ENCODE results near the gene TBC1D16. TPM values are rescaled to one million over a fixed set of nuclear protein-coding genes. Genes with fewer than 3 reads are reported as not detected.

The TBC1D16 gene
- total RNA-seq (2.7 and 3.3 TPM in 2 replicates), polyA plus RNA-seq (0.82 and 1.2 TPM in 2 replicates), polyA minus RNA-seq (2.9 and 3.2 TPM in 2 replicates)
- 1.8 TPM for total RNA-seq (2013)

DNA sequence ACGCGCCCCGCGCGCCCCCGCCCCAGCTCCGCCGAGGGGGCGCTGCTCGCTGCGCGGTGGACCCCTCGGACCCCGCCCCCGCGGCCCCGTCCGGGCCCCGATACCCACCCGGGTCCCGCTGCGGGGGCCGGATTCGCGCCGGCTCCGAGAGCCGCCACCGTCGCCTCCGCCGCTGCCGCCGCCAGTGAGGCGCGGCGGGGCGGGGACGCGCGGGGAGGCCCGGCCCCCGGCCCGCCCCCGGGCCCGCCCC lies at the start of gene TBC1D16:
Gene TBC1D16 (minus strand): TSS at position 186 of the 250 bp plus-strand sequence. CDS start 22,325 bp downstream, outside the sequence.
- Histone ChIP-seq H3K9me3 (ENCODE audit: control extremely low read depth in 1 of 3, control insufficient read depth in 2 of 3, insufficient read depth in 1 of 3, low read length in 2 of 3) (peaks cover 0 to 2% (median 0%) of the 10 kb centered on the region in 3 donors), H3K4me2 (replicated peaks; ENCODE audit: low read depth, low read length, poor library complexity, severe bottlenecking) (peak within 1 kb of the TSS; percentile 98), H3K36me3 (replicated peaks in 1 of 2; ENCODE audit: control extremely low read depth in 1 of 2, control insufficient read depth in 1 of 2, extremely low read depth in 1 of 2, insufficient read depth in 2 of 2, low read length in 1 of 2) (no peaks in the 10 kb centered on the region), H3K9ac (ENCODE audit: low read length) (peak within 1 kb of the TSS; percentile 86), H3K27ac (ENCODE audit: low read length in 2 of 2) (peak within 1 kb of the TSS; percentile 73 to 83), H3K27me3 (replicated peaks in 1 of 4; ENCODE audit: control extremely low read depth in 1 of 4, control insufficient read depth in 3 of 4, insufficient read depth in 4 of 4, low read length in 3 of 4) (peaks cover 0 to 14% (median 1%) of the 10 kb centered on the region in 4 experiments), H4K20me1 (ENCODE audit: control insufficient read depth, insufficient read depth, low read length, poor library complexity, severe bottlenecking) (no peaks in the 10 kb centered on the region), H3K79me2 (ENCODE audit: control insufficient read depth, insufficient read depth, low read length) (peaks cover 3% of the 10 kb centered on the region), H3K4me1 (ENCODE audit: control insufficient read depth in 2 of 2, insufficient read depth in 2 of 2, low read length in 2 of 2) (peaks cover 15 to 22% of the 10 kb centered on the region in 2 donors), H3K4me3 (ENCODE audit: control extremely low read depth in 1 of 5, extremely low read depth in 1 of 5, insufficient read depth in 1 of 5, low read depth in 2 of 5, low read length in 4 of 5) (peak within 1 kb of the TSS; percentile 43 to 80 (median 71)), H2AFZ (ENCODE audit: insufficient read depth, low read depth, low read length, poor library complexity, severe bottlenecking) (peak within 1 kb of the TSS; percentile 67)
- ATAC-seq (ENCODE audit: low read depth) (no peak), DNase-seq (no peak)
- intact Hi-C loops (cut with micrococcal nuclease): loop anchor here (5.0 kb wide), 1 partner anchor 227 kb away; the partner anchor contains the start of gene RNF213
- WGBS (ENCODE audit: insufficient coverage): 2% methylated on average over 37 of the region's 46 CpGs
- Mint-ChIP-seq H3K9me3 (ENCODE audit: insufficient read depth) (no peaks in the 10 kb centered on the region), H3K4me3 (peak within 1 kb of the TSS; percentile 88), H3K4me1 (peaks cover 11% of the 10 kb centered on the region), H3K27ac (peak within 1 kb of the TSS; percentile 89), H3K27me3 (peaks cover 10% of the 10 kb centered on the region)
- TF ChIP-seq EZH2 (IDR thresholded peaks at IDR 0.05; ENCODE audit: borderline replicate concordance, insufficient read depth, low read depth, low read length, poor library complexity, severe bottlenecking) (no peak), CTCF (IDR thresholded peaks at IDR 0.05) (no peak)
- POLR2A ChIA-PET: no interaction called here
- CTCF ChIA-PET: no interaction called here

DNA sequence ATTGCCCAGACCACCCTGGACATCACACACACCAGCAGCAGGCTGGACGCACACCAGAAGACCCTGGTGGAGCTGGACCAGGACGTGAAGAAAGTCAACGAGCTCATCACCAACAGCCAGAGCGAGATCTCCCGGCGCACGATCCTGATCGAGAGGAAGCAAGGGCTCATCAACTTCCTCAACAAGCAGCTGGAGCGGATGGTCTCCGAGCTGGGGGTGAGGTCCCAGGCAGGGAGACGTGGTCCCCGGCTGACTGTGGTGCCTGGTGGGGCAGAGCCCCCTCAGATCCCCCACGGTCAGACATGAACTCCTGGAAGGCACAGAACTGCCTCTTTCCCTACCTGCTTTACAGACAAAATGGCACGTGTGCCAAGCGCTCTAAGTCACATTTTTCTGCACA lies 49.1 kb upstream of the TBC1D16 start:
- TF ChIP-seq EZH2 (IDR thresholded peaks at IDR 0.05; ENCODE audit: borderline replicate concordance, insufficient read depth, low read depth, low read length, poor library complexity, severe bottlenecking) (no peak), CTCF (IDR thresholded peaks at IDR 0.05) (no peak)
- no peak overlapping the region for H3K27ac ChIP-seq (ENCODE audit: low read length in 2 of 2)
- no peaks in the 10 kb centered on the region for H3K36me3 ChIP-seq (replicated peaks in 1 of 2; ENCODE audit: control extremely low read depth in 1 of 2, control insufficient read depth in 1 of 2, extremely low read depth in 1 of 2, insufficient read depth in 2 of 2, low read length in 1 of 2)
- WGBS (ENCODE audit: insufficient coverage): 89% methylated on average over 15 of the region's 15 CpGs
- H3K27me3 ChIP-seq (replicated peaks in 1 of 4; ENCODE audit: control extremely low read depth in 1 of 4, control insufficient read depth in 3 of 4, insufficient read depth in 4 of 4, low read length in 3 of 4): peaks cover 0 to 9% (median 1%) of the 10 kb centered on the region in 4 experiments
- H3K27me3 Mint-ChIP-seq: peaks cover 7% of the 10 kb centered on the region
- ATAC-seq (ENCODE audit: low read depth): no peak
- no peak overlapping the region for H3K4me3 ChIP-seq (ENCODE audit: control extremely low read depth in 1 of 5, extremely low read depth in 1 of 5, insufficient read depth in 1 of 5, low read depth in 2 of 5, low read length in 4 of 5)
- H3K4me1 ChIP-seq (ENCODE audit: control insufficient read depth in 2 of 2, insufficient read depth in 2 of 2, low read length in 2 of 2): peaks cover 0 to 7% of the 10 kb centered on the region in 2 donors
- no peaks in the 10 kb centered on the region for H3K79me2 ChIP-seq (ENCODE audit: control insufficient read depth, insufficient read depth, low read length)
- CTCF ChIA-PET: no interaction called here
- H2AFZ ChIP-seq (ENCODE audit: insufficient read depth, low read depth, low read length, poor library complexity, severe bottlenecking): no peak overlapping the region
- intact Hi-C loops (cut with micrococcal nuclease): loop anchor here (5.0 kb wide), 2 partner anchors 77 to 168 kb away; no protein-coding TSS in a partner anchor
- H3K4me3 Mint-ChIP-seq: no peak overlapping the region
- H4K20me1 ChIP-seq (ENCODE audit: control insufficient read depth, insufficient read depth, low read length, poor library complexity, severe bottlenecking): no peaks in the 10 kb centered on the region
- no peaks in the 10 kb centered on the region for H3K9me3 ChIP-seq (ENCODE audit: control extremely low read depth in 1 of 3, control insufficient read depth in 2 of 3, insufficient read depth in 1 of 3, low read length in 2 of 3)
- H3K9me3 Mint-ChIP-seq (ENCODE audit: insufficient read depth): no peaks in the 10 kb centered on the region
- H3K9ac ChIP-seq (ENCODE audit: low read length): no peak overlapping the region
- no peak overlapping the region for H3K4me2 ChIP-seq (replicated peaks; ENCODE audit: low read depth, low read length, poor library complexity, severe bottlenecking)
- POLR2A ChIA-PET: no interaction called here
- H3K27ac Mint-ChIP-seq: no peak overlapping the region
- peaks cover 2% of the 10 kb centered on the region for H3K4me1 Mint-ChIP-seq
- DNase-seq: no peak

Data from B cell (primary cell).